NCI-H2227 (cell line): ENCODE data around the gene RALGPS2.
"Not testable (repeated sequence)": the region's sequence is repeated elsewhere in the genome, so short reads cannot be mapped to it uniquely, and the experiment has no call there.

ENCODE experiments used
- DNase-seq: peaks from one replicate; lab custom pipeline; 2025; ENCODE audit not compliant: unreplicated experiment; lab: John Stamatoyannopoulos, UW

The RALGPS2 gene

GRCh38 chr1:178723546-178723945 is 1.5 kb upstream of the RALGPS2 start:
- DNase-seq, result no peak

DNA sequence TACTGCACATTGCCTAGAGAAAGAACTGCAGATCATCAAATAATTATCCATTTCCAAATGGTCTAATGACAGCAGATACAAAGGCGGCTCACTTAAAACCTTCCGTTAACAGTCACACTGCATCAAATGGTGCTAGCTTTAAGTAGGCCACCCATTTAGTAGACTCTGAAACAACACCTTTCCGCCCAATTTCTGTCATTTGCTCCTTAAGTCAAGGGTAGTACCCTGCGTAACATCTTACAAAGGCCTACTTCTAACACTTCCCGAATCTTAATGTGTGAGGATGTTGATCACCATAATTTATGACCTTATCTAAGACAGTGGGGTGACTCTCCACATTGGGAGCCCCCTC is 692 bp upstream of the RALGPS2 start:
- no peak for DNase-seq

DNA sequence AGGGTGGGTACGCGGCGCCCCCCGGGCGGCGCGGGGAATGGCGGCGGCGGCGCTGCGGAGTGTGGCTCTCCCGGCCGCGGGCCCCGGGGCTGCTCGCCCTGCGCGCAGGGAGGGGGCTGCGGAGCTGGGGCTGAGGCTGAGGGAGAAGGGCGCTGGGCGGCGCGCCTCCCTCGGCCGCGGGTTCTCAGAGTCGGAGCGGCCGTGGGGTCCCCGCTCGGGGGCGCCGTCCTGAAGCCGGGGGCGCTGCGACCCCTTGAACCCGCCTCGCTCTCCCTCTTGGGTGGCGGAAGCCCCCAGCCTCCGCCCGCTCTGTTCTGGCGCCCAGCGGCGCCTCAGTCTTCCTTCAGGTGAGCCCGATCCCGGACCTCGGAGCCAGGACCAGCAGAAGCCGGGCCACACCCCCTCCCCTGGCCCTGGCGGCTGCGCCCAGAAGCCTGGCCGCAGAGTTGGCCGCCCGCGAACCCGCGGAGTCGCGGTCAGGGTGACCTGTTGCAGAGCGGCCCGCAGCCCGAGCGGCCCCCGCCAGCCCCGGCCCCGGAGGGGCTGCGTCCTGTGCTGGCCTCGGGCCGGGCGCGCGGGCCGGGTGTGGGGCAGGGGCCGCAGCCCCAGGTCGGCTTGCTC is 532 bp downstream of the RALGPS2 start:
- DNase-seq, result peak; percentile 75

DNA sequence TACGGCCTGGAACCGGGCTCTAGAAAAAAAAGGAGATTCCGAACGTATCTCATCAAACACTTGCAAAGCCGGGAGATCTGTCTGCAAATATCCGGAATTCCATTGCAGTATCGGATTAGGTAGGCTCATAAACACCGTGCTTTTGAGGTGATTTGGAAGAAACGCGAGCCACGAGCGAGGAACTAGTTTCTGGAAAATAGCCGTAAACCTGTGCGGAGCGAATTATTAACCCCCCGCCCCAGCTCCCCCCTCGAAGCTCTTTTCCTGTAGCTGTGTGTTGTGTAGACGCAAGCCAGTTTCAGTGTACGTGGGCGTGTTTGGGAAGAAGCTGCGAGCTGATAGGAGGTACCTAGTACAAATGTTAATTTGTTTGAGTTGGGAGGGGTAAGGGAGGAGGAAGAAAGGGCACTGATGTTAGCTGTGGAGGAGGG is 1.1 kb downstream of the RALGPS2 start:
- DNase-seq, result peak; percentile 84

- no peak for DNase-seq
Observed at GRCh38 chr1:178726545-178726944, 1.5 kb downstream of the RALGPS2 start.

DNA sequence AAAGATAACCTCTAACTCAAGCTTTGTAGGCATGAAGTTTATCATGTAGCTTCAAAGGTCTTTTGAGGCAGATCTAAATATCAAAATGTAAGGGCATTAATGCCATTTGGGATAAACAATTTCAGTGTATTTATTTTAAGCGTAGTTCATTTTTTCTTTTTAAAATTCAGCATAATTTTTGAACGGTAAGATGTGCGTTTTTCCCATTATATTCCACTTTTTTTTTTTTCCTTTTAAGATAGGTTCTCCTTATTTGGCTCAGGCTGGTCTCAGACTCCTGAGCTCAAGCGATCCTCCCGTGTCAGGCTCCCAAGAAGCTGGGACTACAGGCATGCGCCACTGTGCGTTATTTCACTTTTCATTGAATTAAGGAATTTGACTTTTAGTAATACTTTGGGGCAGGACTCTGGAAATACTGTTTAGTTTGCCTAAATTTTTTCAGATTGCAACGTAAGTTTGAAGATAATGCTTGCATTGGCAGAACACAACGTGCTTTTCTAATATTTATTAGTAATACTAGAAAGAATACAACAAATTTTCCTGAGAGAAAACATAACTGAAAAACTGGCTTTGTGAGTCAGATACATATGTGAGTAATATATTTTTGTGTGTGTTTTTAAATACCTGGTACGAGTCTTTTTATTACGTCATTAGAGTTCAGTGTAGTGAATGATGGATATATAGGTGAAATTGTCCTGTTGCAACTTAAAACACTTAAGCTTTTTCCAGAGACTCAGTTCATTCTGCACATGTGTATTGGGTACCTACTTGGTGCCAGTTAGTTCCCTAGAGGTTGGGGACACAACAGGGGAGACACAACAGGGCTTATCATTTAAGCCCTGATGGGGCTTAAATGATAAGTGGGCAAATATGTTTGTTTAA is 2.2 kb downstream of the RALGPS2 start:
- DNase-seq, result peak; percentile 12

DNA sequence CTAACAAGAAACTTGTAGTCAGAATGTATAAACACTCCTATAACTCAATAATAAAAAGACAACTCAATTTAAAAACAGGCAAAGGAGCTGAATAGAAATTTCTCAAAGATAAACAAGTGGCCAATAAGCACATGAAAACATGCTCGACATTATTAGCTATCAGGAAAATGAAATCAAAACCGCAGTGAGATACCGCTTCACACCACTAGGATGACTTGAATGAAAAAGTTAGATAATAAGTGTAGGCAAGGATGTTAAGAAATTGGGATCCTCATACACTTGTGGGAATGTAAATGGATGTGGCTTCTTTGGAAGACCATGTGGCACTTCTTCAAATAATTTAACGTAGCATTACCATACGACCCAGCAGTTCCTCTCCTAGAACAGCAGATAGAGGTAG is 8.9 kb downstream of the RALGPS2 start:
- no peak for DNase-seq

- DNase-seq, result no peak
Observed at GRCh38 chr1:178738780-178739179, 13.7 kb downstream of the RALGPS2 start.

DNA sequence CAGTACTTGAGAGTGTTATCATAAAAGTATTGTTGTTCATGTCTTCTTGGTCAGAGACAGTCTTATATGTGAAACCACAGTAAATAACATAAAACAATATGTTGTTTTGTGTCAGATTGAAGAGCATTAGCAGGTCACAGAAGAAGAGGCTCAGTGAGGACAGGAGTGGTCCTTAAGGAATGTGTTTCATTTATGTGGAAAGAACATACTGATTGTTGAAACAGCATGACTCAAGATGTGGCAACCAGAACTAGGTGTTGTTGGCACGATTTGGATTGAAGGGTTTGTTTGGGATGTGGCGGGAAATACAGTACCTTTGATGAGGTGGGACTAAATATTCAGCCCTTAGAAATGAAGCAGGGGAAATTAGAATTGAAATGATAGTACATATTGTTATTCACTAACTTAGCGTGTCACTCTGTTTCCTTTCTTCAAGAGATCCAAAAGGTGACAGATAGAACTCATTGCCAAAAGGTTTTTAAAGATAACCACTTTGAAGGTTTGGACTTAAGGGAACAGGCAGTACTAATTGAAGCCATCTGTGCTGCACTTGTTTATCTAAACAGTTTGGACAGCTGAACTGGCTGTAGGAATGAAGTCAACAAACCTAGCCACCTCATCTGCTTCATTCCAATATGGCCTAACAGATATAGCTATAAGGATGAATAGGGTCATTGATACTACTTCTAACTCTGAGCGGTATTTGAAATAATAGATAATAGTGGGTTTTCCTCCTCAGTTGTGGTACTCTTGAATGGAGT is 14.4 kb downstream of the RALGPS2 start:
- no peak for DNase-seq

DNA sequence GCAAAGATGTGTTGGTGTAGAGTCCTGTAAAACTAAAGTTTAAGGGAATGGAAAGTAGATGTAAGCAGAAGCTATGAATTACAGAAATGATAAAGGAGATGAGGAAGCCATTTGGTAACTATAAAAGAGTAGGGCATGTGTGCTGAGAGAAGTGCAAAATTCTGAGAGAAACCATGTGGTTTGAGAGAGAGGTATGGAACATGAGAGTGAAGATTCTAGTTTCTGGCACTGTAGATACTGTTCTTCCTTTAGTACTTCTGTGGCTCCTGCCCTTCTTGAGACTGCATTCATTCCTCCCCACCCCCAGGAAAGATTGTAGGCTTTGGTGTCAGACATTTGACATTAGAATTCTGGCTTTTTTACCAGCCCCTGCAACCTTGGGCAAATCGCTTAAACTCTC is 15.4 kb downstream of the RALGPS2 start:
- DNase-seq, result no peak

DNA sequence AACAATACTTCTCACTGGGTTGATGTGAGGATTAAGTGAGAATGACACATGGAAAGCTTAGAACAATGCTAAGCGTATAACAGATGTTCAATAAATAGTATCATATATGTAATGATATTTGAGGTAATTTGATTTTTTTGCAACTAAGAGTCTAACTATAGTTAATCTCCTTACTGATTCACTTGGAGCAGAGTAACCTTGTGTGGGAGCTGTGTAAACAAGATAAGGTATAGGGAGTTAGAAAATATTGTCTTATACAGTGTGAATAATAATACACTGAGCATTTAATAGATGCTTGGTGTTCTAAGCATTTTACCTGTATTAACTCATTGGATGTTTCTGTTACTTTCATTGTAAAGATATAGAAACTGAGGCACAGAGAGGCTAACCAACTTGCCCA is 15.9 kb downstream of the RALGPS2 start:
- DNase-seq, result no peak

GRCh38 chr1:178743801-178744200 is 18.8 kb downstream of the RALGPS2 start:
- DNase-seq, result no peak

DNA sequence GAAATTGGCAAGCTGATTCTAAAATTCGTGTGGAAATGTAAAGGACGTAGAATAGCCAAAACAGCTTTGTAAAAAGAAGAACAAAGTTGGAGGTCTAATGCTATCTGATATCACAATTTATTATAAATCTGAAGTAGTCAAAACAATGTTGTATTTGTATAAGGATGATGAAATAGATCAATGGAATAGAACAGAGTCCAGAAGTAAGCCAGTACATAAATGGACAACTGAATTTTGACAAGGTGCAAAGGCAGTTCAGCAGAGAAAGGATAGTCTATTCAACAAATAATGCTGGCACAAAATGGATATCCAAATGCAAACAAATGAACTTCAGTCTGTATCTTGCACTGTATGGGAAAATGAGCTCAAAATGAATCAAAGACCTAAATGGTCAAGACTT is 20.2 kb downstream of the RALGPS2 start:
- DNase-seq, result no peak

DNA sequence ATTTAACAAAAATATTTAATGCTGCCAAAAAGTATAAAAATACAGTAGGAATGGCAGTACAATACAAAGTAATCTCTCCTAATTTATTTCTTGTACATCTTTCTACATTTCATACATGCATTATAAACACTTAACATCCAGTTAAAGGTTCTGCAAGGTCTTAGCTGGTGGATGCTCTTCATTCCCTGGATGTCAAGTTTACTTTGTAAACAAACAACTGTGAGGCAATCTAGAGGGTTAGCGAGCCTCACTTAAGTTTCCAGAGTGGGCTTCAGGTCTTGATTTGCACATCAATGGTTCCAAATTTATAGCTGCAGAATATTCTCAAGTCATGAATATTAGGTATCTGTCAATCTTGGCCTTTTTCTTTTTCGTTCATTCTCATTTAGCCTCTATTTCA is 21.3 kb downstream of the RALGPS2 start:
- DNase-seq, result no peak

- not testable (repeated sequence) for DNase-seq
Observed at GRCh38 chr1:178747361-178747760, 22.3 kb downstream of the RALGPS2 start.

DNA sequence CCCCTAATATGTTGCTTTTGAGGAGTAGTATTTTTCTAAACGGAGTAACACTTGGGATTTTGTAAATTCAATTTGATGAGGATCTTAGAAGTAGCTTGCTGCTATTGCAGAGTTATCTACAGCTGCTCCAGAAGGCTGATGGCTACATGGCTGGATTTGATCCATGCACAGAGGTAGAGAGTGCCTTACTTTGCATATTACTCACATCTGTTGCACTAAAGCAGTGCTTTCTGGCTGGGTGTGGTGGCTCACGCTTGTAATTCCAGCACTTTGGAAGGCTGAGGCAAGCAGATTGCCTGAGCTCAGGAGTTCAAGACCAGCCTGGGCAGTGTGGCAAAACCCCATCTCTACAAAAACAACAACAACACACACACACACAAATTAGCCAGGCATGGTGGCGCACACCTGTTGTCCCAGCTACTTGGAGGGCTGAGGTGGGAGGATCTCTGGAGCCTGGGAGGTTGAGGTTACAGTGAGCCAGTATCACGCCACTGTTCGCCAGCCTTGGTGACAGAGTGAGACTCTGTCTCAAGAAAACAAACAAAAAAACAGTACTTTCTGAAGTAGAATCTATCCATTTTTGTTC is 24.6 kb downstream of the RALGPS2 start:
- DNase-seq, result no peak

DNA sequence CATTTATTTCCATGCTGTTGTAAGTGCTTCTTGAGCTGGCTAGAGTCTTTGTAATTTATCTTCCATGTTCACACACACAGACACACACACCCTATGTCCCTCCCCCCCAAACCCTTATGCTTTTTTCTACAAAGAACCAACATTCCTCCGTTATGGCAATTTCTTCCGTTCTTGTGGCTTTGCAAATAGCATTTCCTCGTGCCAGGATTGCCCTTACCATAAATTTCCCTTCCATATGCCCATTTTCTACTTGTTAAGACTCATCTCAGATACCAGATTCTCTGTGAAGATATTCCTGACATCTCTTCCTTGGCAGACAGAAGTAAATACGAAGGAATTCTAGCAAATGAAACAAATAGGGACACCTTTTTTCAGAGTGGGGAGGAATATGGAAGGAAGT is 26.0 kb downstream of the RALGPS2 start:
- no peak for DNase-seq

DNA sequence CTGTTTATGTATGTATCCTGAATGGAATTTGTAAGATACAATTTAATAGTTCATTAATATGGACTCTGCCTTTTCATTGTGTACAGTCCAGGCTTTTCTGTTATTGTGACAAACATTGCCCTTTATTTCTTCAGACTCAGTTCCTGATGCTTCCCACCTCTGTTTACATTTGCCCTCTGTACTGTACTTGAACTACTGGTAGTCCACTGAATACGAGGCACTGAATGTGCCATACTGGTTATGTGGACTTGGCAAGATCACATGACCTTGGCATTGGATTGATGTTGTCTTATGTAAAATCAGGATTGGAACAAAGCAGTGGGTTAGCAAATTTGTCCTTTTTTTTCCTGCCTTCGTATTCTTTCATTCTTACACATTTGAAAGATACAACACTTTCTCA is 27.8 kb downstream of the RALGPS2 start:
- no peak for DNase-seq

GRCh38 chr1:178754655-178755256 is 29.7 kb downstream of the RALGPS2 start:
- DNase-seq, result not testable (repeated sequence)

GRCh38 chr1:178768423-178768822 is 43.4 kb downstream of the RALGPS2 start:
- DNase-seq, result no peak

DNA sequence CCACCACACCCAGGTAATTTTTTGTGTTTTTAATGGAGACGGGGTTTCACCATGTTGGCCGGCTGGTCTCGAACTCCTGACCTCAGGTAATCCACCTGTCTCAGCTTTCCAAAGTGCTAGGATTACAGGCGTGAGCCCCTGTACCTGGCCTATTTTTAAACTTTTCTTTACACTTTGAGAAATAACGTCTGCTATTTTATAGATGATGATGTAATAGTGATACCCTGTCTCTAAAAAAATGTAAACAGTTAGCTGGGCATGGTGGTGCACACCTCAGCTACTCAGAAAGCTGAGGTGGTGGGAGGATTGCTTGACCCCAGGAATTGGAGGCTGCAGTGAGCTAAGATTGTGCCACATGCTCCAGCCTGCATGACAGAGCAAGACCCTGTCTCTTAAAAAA is 47.9 kb downstream of the RALGPS2 start:
- DNase-seq, result no peak
